Smooth muscle cell (in vitro differentiated cells): ENCODE data around the gene PDE12. TPM values are rescaled to one million over a fixed set of nuclear protein-coding genes. Genes with fewer than 3 reads are reported as not detected.
A peak's percentile ranks its signal among the peaks of the same experiment; 100 is the strongest.

Experiments used
- DNase-seq: peaks from one replicate; lab custom pipeline; 2025; ENCODE audit not compliant: unreplicated experiment; lab: John Stamatoyannopoulos, UW
- H2AFZ ChIP-seq: fragments of 200-600 bp; sonication (generic); 2 replicates; pipeline ENCODE4 v1.6.0; 2016; ENCODE audit warnings: antibody characterized with exemption, low read depth, mild to moderate bottlenecking
- H3F3A ChIP-seq: fragments of 200-600 bp; sonication (generic); 2 replicates; pipeline ENCODE4 v1.6.0; 2017; ENCODE audit warnings: antibody characterized with exemption, low read depth
- H3K27ac ChIP-seq: fragments of 200-600 bp; sonication (generic); 2 replicates; pipeline ENCODE4 v1.5.1; 2016; ENCODE audit warnings: low read depth, mild to moderate bottlenecking
- H3K27me3 ChIP-seq: fragments of 200-600 bp; sonication (generic); 2 replicates; pipeline ENCODE4 v1.6.1; 2016; ENCODE audit warnings: low read depth, mild to moderate bottlenecking
- H3K36me3 ChIP-seq: fragments of 200-600 bp; sonication (generic); 2 replicates; pipeline ENCODE4 v1.5.1; 2016; ENCODE audit warnings: low read depth
- H3K4me1 ChIP-seq: fragments of 200-600 bp; sonication (generic); 2 replicates; pipeline ENCODE4 v1.5.1; 2016; ENCODE audit warnings: low read depth
- H3K4me2 ChIP-seq: fragments of 200-600 bp; sonication (generic); 2 replicates; pipeline ENCODE4 v1.6.0; 2016; ENCODE audit warnings: mild to moderate bottlenecking
- H3K4me3 ChIP-seq: fragments of 200-600 bp; sonication (generic); 2 replicates; pipeline ENCODE4 v1.5.1; 2016; ENCODE audit warnings: mild to moderate bottlenecking
- H3K79me2 ChIP-seq: fragments of 200-600 bp; sonication (generic); 2 replicates; pipeline ENCODE4 v1.6.0; 2016; ENCODE audit warnings: low read depth, mild to moderate bottlenecking
- H3K9ac ChIP-seq: fragments of 200-600 bp; sonication (generic); 2 replicates; pipeline ENCODE4 v1.6.0; 2016; ENCODE audit warnings: low read depth
- H3K9me3 ChIP-seq: fragments of 200-600 bp; sonication (generic); replicated peaks from 2 replicates; pipeline ENCODE4 v1.5.1; 2016; ENCODE audit warnings: low read depth
- H4K20me1 ChIP-seq: fragments of 200-600 bp; sonication (generic); 2 replicates; pipeline ENCODE4 v1.6.0; 2016; ENCODE audit warnings: low read depth
- WGBS: methylation state at CpG from one replicate; pipeline ENCODE4 v1.1.7; 2016; ENCODE audit warnings: low lambda C conversion rate; 5-methylcytosine and 5-hydroxymethylcytosine counted together
- polyA plus RNA-seq: library from polyadenylated mRNA; unstranded; fragments of >200 nt; fragmentation: Nextera tagmentation; extraction: Ambion mirVana; gene quantifications from 2 replicates; pipeline ENCODE4 v1.2.1, GENCODE V29; 2016
- total RNA-seq: library from RNA; depleted of rRNA; stranded (reverse); fragments of >200 nt; gene quantifications from 2 replicates; pipeline ENCODE4 v1.2.3, GENCODE V29; 2014
- TF ChIP-seq, protein P1 (sequence below): fragments of 200-600 bp; sonication (generic); IDR thresholded peaks from 2 replicates; pipeline ENCODE4 v1.5.1; 2017; ENCODE audit warnings: borderline replicate concordance, mild to moderate bottlenecking, antibody characterized with exemption; ENCODE audit not compliant: insufficient read depth, poor library complexity, severe bottlenecking

Gene PDE12
- total and polyA plus RNA-seq, 2 experiments from 2014 or later = 6.7 to 10.8 TPM

DNA sequence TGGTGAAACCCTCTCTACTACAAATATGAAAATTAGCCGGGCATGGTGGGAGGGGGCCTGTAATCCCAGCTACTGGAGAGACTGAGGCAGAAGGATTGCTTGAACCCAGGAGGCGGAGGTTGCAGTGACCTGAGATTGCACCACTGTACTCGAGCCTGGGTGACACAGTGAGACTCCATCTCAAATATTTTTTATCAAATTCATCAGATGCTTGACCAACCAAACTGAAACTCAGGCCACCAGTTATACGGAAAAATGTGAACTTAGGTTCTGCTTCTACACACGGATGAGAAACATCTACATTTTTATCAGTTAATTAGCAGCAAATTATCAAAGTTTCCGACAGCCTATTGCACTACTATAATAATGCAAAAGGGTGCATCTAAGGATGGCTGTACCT, 36.2 kb downstream of the PDE12 start:
- Histone ChIP-seq H3K36me3 (peaks cover 2% of the 10 kb centered on the region), H3K79me2 (peaks cover 97% of the 10 kb centered on the region), H3K4me1 (peaks cover 20% of the 10 kb centered on the region), H3K27ac (no peak overlapping the region), H3K9me3 (no peaks in the 10 kb centered on the region), H3K27me3 (no peaks in the 10 kb centered on the region), H3K4me2 (peak overlapping the region; percentile 98), H3F3A (peaks cover 27% of the 10 kb centered on the region), H2AFZ (no peak overlapping the region), H3K4me3 (peak overlapping the region; percentile 100), H3K9ac (no peak overlapping the region), H4K20me1 (peaks cover 95% of the 10 kb centered on the region)
- TF ChIP-seq, protein P1, sequence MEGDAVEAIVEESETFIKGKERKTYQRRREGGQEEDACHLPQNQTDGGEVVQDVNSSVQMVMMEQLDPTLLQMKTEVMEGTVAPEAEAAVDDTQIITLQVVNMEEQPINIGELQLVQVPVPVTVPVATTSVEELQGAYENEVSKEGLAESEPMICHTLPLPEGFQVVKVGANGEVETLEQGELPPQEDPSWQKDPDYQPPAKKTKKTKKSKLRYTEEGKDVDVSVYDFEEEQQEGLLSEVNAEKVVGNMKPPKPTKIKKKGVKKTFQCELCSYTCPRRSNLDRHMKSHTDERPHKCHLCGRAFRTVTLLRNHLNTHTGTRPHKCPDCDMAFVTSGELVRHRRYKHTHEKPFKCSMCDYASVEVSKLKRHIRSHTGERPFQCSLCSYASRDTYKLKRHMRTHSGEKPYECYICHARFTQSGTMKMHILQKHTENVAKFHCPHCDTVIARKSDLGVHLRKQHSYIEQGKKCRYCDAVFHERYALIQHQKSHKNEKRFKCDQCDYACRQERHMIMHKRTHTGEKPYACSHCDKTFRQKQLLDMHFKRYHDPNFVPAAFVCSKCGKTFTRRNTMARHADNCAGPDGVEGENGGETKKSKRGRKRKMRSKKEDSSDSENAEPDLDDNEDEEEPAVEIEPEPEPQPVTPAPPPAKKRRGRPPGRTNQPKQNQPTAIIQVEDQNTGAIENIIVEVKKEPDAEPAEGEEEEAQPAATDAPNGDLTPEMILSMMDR = no peak
- no peak for DNase-seq
- 77% methylated on average over 6 of the region's 6 CpGs for WGBS

DNA sequence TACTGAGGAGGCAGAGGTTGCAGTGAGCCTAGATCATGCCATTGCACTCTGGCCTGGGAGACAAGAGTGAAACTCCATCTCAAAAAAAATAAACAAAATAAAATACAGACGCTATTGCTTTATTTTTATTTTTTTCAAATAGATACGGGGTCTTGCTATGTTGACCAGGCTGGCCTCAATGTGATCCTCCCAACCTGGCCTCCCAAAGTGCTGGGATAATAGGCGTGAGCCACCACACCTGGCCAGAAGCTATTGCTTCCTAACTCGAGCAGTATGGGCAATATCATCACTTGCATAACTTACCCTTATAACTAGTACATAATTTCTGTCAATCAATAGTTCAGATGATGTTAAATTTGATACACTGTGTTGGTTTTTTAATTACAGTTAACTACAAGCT, 38.1 kb downstream of the PDE12 start:
- WGBS = 95% methylated on average over 4 of the region's 4 CpGs
- H3K27ac ChIP-seq = peak overlapping the region; percentile 98

DNA sequence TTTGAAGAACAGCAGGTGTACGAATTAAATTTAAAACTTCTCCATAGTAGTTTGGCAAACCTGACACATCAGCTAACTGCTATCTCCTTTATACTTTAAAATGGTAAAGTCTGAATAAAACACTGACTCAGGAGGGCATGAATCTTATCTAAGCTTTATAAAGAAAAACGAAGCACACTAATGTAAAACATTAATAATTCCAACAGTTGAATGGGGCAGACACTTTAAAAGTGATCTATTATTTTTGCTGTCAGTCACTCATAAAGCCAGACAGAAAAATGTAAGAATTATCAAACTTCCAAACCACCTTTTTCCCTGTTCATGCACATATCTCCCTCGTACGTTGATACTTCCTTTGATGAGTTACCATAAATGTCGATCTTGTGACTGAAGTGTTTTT, 38.5 kb downstream of the PDE12 start:
- no peak overlapping the region for H2AFZ ChIP-seq
- TF ChIP-seq, protein P1 = no peak
- no peak for DNase-seq
- H3K4me3 ChIP-seq = peak overlapping the region; percentile 100
- peaks cover 26% of the 10 kb centered on the region for H3K4me1 ChIP-seq
- peak overlapping the region; percentile 99 for H3K9ac ChIP-seq
- H3K36me3 ChIP-seq = no peaks in the 10 kb centered on the region
- H3K27ac ChIP-seq = peak overlapping the region; percentile 98
- peaks cover 22% of the 10 kb centered on the region for H3F3A ChIP-seq
- H4K20me1 ChIP-seq = peaks cover 72% of the 10 kb centered on the region
- peak overlapping the region; percentile 98 for H3K4me2 ChIP-seq
- peaks cover 84% of the 10 kb centered on the region for H3K79me2 ChIP-seq
- no peaks in the 10 kb centered on the region for H3K27me3 ChIP-seq
- H3K9me3 ChIP-seq = no peaks in the 10 kb centered on the region
- WGBS = 65% methylated on average over 5 of the region's 5 CpGs

More for the DNA sequence above, 38.1 kb downstream of the PDE12 start:
- TF ChIP-seq, protein P1 = no peak
- H3K4me2 ChIP-seq = peak overlapping the region; percentile 98
- H3F3A ChIP-seq = peaks cover 22% of the 10 kb centered on the region
- peak overlapping the region; percentile 99 for H3K9ac ChIP-seq
- H3K9me3 ChIP-seq = no peaks in the 10 kb centered on the region
- H3K36me3 ChIP-seq = no peaks in the 10 kb centered on the region
- H3K79me2 ChIP-seq = peaks cover 84% of the 10 kb centered on the region
- H2AFZ ChIP-seq = no peak overlapping the region
- H4K20me1 ChIP-seq = peaks cover 77% of the 10 kb centered on the region
- H3K4me1 ChIP-seq = peaks cover 26% of the 10 kb centered on the region
- no peaks in the 10 kb centered on the region for H3K27me3 ChIP-seq
- no peak for DNase-seq
- H3K4me3 ChIP-seq = peak overlapping the region; percentile 100

DNA sequence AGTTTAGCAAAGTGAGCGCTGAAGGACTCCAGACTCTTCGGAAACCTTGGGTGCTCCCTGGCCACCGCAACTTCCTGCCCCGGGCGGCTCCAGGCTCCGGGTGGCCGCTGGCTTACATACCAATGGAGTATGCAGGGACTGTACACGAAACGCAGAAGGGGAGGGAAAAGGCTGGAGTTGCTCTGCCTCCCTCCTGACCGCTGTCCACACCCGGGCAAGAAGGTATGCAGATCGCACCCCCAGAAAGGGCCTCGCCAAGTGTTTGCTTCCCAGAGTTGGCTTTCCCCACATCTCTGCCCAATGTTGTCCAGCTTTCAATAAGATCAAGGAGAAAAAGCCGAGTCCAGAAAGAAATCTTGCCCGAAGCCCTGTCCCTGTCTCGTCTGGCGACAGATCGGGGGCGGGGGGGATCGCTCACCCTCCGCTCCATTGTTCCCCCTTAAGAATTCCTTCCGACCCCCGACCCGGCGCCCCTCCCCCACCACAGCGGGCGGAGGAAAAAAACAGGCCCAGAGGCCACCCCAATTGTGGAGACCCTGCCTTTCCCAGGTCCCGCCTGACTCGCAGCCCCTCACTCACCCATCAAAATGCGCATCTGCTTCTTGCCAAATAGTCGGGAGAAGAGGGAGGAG, 40.5 kb downstream of the PDE12 start:
- WGBS = 2% methylated on average over 31 of the region's 31 CpGs
- TF ChIP-seq, protein P1 = no peak
- H4K20me1 ChIP-seq = peaks cover 52% of the 10 kb centered on the region
- peaks cover 26% of the 10 kb centered on the region for H3K4me1 ChIP-seq
- H3K9me3 ChIP-seq = no peaks in the 10 kb centered on the region
- no peaks in the 10 kb centered on the region for H3K36me3 ChIP-seq
- H3K27me3 ChIP-seq = no peaks in the 10 kb centered on the region
- peaks cover 67% of the 10 kb centered on the region for H3K79me2 ChIP-seq
- peak; percentile 75 for DNase-seq
- no peak overlapping the region for H2AFZ ChIP-seq
- peaks cover 22% of the 10 kb centered on the region for H3F3A ChIP-seq
- peak overlapping the region; percentile 98 for H3K27ac ChIP-seq
- peak overlapping the region; percentile 98 for H3K4me2 ChIP-seq
- H3K4me3 ChIP-seq = peak overlapping the region; percentile 100
- H3K9ac ChIP-seq = peak overlapping the region; percentile 99
